ENCODE data around the gene CD82.
"Not testable (repeated sequence)": the region's sequence is repeated elsewhere in the genome, so short reads cannot be mapped to it uniquely, and the experiment has no call there.

CD82 gene

GRCh38 chr11:44634401-44635281 is 69.2 kb downstream of the CD82 start:
- DNase-seq: peak; percentile 39 to 53

DNA sequence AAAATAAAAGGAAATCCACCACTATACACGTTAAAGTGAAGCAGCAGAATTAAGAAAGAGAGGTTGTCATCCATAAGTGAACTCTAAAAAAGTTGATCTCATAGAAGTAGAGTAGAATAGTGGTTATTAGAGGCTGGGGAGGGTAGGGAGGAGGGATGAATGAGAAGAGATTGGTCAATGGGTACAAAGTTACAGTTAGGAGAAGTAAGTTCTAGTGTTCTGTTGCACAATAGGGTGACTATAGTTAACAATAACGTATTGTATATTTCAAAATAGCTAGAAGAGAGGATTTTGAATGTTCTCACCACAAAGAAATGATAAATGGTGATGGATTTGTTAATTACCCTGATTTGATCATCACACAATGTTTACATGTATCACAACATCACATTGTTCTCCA is 72.0 kb downstream of the CD82 start:
- no peak for DNase-seq

DNA sequence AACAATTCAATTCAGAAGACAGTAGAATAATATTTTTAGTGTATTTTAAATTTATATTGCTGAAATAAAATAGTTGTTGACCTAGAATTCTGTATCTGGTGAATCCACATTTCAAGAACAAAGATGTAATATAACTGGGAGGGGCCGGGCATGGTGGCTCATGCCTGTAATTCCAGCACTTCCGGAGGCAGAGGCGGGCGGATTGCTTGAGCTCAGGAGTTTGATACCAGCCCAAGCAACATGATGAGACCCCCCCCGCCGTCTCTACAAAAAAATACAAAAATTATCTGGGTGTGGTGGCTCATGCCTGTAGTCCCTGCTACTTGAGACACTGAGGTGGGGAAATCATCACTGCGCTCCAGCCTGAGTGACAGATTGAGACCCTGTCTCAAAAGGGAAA is 72.6 kb downstream of the CD82 start:
- DNase-seq: no peak

GRCh38 chr11:44643217-44643616 is 77.8 kb downstream of the CD82 start:
- no peak for DNase-seq

GRCh38 chr11:44645827-44646226 is 80.4 kb downstream of the CD82 start:
- DNase-seq: no peak

DNA sequence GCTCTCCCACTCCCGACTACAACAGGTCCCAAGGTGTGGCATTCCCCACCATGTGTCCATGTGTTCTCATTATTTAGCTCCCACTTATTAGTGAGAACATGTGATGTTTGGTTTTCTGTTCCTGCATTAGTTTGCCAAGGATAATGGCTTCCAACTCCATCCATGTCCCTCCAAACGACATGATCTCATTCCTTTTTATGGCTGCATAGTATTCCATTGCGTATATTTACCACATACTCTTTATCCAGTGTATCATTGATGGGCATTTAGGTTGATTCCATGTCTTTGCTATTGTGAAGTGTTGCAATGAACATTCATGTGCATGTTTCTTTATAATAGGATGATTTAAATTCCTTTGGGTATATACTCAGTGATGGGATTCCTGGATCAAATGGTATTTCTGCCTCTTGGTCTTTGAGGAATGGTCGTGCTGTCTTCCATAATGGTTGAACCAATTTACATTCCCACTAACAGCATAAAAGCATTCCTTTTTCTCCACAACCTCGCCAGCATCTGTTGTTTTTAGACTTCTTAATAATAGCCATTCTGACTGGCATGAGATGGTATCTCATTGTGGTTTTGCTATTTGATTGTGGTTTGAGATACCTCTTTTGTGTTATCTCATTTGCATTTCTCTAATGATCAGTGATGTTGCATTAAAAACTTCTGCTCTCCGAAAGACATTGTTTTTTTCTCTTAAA is 81.9 kb downstream of the CD82 start:
- not testable (repeated sequence) for DNase-seq

- no peak for DNase-seq
These were observed 82.6 kb downstream of the CD82 start for GRCh38 chr11:44648109-44648508.

DNA sequence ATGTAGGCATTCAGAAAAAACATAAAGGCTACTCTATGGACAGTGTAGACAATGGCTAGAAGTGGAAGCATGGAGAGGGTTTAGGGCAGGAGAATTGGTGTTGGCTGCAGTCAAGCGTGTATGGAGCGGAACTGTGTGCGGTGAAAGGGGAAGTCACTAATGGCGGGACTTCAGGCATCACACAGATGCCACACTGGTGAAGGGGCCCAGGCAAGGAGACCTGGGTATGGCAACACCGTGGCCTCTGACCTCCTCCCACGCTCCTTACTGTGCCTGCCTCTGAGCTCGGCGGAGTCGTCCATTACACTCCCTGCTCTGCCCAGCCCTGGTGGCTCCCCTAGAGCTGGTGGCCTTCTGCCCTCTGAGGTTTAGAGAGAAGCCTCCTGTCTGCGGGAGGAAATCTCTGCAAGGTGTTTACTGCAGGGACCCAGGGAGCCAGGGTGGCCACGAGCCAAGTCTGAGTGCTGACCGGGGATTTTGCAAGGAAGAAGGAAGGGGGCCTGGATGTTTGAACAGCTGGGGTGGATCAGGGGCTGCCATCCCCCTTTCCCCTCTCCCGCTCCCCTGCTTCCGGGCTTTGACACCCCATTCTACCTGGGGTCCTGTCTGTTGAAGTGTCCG is 86.2 kb downstream of the CD82 start:
- no peak for DNase-seq

GRCh38 chr11:44652901-44653644 is 87.6 kb downstream of the CD82 start:
- DNase-seq: no peak

- no peak for DNase-seq
These were observed 88.6 kb downstream of the CD82 start for GRCh38 chr11:44654057-44654456.

- DNase-seq: no peak
These were observed 89.1 kb downstream of the CD82 start for GRCh38 chr11:44654596-44654995.

GRCh38 chr11:44657836-44658505 is 92.5 kb downstream of the CD82 start:
- no peak for DNase-seq

GRCh38 chr11:44658506-44658850 is 93.0 kb downstream of the CD82 start:
- DNase-seq: no peak

- DNase-seq: no peak
These were observed 94.2 kb downstream of the CD82 start for GRCh38 chr11:44659641-44660040.

- DNase-seq: not testable (repeated sequence)
These were observed 95.1 kb downstream of the CD82 start for GRCh38 chr11:44660535-44660934.

- DNase-seq: no peak
These were observed 95.9 kb downstream of the CD82 start for GRCh38 chr11:44661311-44661717.
